B cell (primary cell): ENCODE data around the gene RAC2.

ENCODE experiments used
- EZH2 ChIP-seq: IDR thresholded peaks from 2 replicates; pipeline ENCODE4 v1.6.1; 2012; ENCODE audit warnings: borderline replicate concordance, low read depth, mild to moderate bottlenecking, moderate library complexity, low read length; ENCODE audit not compliant: insufficient read depth, poor library complexity, severe bottlenecking
- TF ChIP-seq, protein P1 (sequence below): fragments of 200-600 bp; IDR thresholded peaks from one replicate; pipeline ENCODE4 v1.8.0; 2022; ENCODE audit warnings: antibody characterized with exemption, mild to moderate bottlenecking

DNA sequence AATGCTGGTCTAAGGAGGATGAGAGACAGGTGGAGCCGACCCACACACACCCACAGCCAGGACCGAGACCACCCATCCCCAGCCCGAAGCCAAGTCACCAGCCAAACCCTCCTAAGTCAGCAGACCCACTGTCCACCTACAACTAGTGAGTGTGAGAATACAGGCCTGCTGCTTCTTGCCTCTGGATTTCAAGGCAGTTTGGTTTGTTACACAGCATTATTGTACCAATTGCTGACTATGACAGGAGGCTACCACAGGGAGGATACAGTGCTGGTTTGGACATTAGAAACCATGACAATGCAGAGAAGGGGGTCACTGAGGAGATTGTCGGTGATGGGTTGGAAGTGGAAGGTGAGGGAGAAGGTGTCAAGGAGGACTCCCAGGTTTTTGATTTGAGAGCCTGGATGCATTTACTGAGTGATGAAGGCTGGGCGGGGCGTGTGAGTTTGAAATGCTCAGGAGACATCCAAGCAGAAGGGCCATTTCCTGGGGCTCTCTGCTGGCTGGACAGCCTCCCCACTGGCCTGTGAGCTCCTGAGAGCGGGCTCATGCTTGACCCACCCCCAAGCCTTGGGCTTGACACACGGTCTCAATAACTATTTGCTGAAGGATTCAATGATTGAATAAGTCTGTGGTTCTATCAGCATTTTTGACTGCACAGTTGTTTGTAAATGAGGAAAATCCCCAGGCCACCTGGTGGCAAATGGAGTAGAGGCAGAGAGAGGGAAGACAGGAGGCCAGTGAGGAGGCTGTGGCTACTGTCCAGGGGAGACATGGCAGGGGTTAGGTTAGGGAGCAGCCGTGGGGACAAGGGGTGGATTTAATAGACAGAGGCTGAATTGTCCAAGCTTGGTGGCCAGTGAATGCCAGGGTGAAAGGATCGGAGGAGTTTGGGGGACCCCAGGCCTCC lies 22.4 kb downstream of the RAC2 start:
- TF ChIP-seq, protein P1, sequence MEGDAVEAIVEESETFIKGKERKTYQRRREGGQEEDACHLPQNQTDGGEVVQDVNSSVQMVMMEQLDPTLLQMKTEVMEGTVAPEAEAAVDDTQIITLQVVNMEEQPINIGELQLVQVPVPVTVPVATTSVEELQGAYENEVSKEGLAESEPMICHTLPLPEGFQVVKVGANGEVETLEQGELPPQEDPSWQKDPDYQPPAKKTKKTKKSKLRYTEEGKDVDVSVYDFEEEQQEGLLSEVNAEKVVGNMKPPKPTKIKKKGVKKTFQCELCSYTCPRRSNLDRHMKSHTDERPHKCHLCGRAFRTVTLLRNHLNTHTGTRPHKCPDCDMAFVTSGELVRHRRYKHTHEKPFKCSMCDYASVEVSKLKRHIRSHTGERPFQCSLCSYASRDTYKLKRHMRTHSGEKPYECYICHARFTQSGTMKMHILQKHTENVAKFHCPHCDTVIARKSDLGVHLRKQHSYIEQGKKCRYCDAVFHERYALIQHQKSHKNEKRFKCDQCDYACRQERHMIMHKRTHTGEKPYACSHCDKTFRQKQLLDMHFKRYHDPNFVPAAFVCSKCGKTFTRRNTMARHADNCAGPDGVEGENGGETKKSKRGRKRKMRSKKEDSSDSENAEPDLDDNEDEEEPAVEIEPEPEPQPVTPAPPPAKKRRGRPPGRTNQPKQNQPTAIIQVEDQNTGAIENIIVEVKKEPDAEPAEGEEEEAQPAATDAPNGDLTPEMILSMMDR, result no peak
- TF ChIP-seq EZH2, result no peak
